ENCODE measurements around the gene EEIG1.

Gene EEIG1

GRCh38 chr9:127974769-127975261 is 6.0 kb downstream of the EEIG1 start:
- DNase-seq (ENCODE audit: low spot score), result no peak

GRCh38 chr9:127974001-127974768 is 6.6 kb downstream of the EEIG1 start:
- DNase-seq (ENCODE audit: low spot score), result no peak

GRCh38 chr9:127973169-127974000 is 7.4 kb downstream of the EEIG1 start:
- no peak for DNase-seq (ENCODE audit: low spot score)

- DNase-seq (ENCODE audit: low spot score), result no peak
Measured at GRCh38 chr9:127972236-127972871, 8.4 kb downstream of the EEIG1 start.

GRCh38 chr9:127971357-127972235 is 9.2 kb downstream of the EEIG1 start:
- DNase-seq (ENCODE audit: low spot score), result no peak

GRCh38 chr9:127970401-127971313 is 10.1 kb downstream of the EEIG1 start:
- DNase-seq (ENCODE audit: low spot score), result no peak

GRCh38 chr9:127968700-127969383 is 11.9 kb downstream of the EEIG1 start:
- DNase-seq (ENCODE audit: low spot score), result no peak

- no peak for DNase-seq (ENCODE audit: low spot score)
Measured at GRCh38 chr9:127968042-127968441, 12.7 kb downstream of the EEIG1 start.

- DNase-seq (ENCODE audit: low spot score), result no peak
Measured at GRCh38 chr9:127967151-127967809, 13.5 kb downstream of the EEIG1 start.

GRCh38 chr9:127966416-127967150 is 14.2 kb downstream of the EEIG1 start:
- no peak for DNase-seq (ENCODE audit: low spot score)

GRCh38 chr9:127965953-127966352 is 14.8 kb downstream of the EEIG1 start:
- no peak for DNase-seq (ENCODE audit: low spot score)

GRCh38 chr9:127963359-127964064 is 17.3 kb downstream of the EEIG1 start:
- no peak for DNase-seq (ENCODE audit: low spot score)

- no peak for DNase-seq (ENCODE audit: low spot score)
Measured at GRCh38 chr9:127963041-127963358, 17.8 kb downstream of the EEIG1 start.

GRCh38 chr9:127962278-127962677 is 18.5 kb downstream of the EEIG1 start:
- DNase-seq (ENCODE audit: low spot score), result no peak

- no peak for DNase-seq (ENCODE audit: low spot score)
Measured at GRCh38 chr9:127961613-127962155, 19.1 kb downstream of the EEIG1 start.

GRCh38 chr9:127961155-127961490 is 19.7 kb downstream of the EEIG1 start:
- DNase-seq (ENCODE audit: low spot score), result no peak

- no peak for DNase-seq (ENCODE audit: low spot score)
Measured at GRCh38 chr9:127960410-127961154, 20.2 kb downstream of the EEIG1 start.

Data from HuH-7.5 (cell line).